ENCODE data around the gene WDR13. TPM values are rescaled to one million over a fixed set of nuclear protein-coding genes. Genes with fewer than 3 reads are reported as not detected.

Gene WDR13
- total RNA-seq, 1 donor from 2014 or later: 73.8 TPM

DNA sequence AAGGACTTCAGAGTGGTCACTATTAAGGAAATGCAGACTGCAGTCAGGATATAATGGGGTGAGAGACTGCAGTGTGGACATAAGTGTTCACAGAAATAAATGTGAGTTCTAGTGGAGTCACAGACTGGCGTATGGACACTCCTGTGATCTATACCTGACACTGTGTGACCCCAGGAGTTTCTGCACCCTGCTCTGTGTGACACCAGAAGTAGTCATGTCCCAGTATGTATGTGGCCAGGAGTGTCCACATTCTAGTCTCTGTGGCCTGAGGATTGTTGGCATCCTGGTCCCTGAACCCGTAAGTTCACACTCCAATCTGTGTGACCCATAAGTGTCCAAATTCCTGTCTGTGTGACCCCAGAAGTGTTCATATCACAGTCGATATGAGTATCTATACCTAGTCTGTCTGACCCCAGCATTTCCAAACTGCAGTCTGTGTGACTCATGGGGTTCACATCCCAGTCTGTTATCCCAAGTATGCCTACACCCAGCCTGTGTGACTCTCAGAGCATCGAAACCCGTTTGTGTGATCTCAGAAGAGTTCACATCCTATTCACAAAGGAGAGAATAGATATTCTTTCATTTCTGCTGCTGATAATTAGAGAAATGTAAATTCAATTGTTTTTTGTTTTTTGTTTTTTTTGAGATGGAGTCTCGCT lies 16.3 kb downstream of the WDR13 start:
- TF ChIP-seq, protein P1, sequence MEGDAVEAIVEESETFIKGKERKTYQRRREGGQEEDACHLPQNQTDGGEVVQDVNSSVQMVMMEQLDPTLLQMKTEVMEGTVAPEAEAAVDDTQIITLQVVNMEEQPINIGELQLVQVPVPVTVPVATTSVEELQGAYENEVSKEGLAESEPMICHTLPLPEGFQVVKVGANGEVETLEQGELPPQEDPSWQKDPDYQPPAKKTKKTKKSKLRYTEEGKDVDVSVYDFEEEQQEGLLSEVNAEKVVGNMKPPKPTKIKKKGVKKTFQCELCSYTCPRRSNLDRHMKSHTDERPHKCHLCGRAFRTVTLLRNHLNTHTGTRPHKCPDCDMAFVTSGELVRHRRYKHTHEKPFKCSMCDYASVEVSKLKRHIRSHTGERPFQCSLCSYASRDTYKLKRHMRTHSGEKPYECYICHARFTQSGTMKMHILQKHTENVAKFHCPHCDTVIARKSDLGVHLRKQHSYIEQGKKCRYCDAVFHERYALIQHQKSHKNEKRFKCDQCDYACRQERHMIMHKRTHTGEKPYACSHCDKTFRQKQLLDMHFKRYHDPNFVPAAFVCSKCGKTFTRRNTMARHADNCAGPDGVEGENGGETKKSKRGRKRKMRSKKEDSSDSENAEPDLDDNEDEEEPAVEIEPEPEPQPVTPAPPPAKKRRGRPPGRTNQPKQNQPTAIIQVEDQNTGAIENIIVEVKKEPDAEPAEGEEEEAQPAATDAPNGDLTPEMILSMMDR (IDR thresholded peaks at IDR 0.05; ENCODE audit: unreplicated experiment): no peak
- no peaks in the 10 kb centered on the region for H3K9me3 Mint-ChIP-seq (ENCODE audit: unreplicated experiment)
- no peak overlapping the region for H3K4me3 Mint-ChIP-seq (ENCODE audit: unreplicated experiment)
- H3K4me1 Mint-ChIP-seq (ENCODE audit: unreplicated experiment): peaks cover 7% of the 10 kb centered on the region
- no peak overlapping the region for H3K27ac Mint-ChIP-seq (ENCODE audit: unreplicated experiment)
- DNase-seq (ENCODE audit: low spot score): no peak
- H3K27me3 Mint-ChIP-seq (ENCODE audit: unreplicated experiment): no peaks in the 10 kb centered on the region
- no peaks in the 10 kb centered on the region for H3K36me3 Mint-ChIP-seq (ENCODE audit: low read depth, unreplicated experiment)

DNA sequence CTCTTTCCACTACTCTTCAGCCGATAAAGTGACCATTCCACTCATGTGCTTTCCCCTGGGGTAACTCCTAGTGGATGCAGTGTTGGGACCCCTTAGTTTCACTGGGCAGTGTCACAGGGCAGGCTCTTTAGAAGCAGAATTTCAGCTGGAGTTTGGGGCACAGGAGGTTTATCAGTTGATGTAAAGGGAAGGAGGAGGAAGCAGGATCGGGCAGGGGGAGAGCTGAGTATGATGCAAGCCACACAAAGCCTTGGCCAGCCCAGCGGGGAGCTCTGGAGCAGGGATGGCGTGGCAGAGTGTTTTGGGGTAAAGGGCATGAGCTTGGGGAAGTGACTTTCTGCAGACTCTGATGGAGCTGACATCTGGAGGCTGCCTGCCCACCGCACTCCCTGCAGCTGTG lies 19.3 kb downstream of the WDR13 start:
- H3K36me3 Mint-ChIP-seq (ENCODE audit: low read depth, unreplicated experiment): no peaks in the 10 kb centered on the region
- H3K4me3 Mint-ChIP-seq (ENCODE audit: unreplicated experiment): no peak overlapping the region
- no peak for DNase-seq (ENCODE audit: low spot score)
- H3K27ac Mint-ChIP-seq (ENCODE audit: unreplicated experiment): no peak overlapping the region
- no peaks in the 10 kb centered on the region for H3K27me3 Mint-ChIP-seq (ENCODE audit: unreplicated experiment)
- TF ChIP-seq, protein P1 (IDR thresholded peaks at IDR 0.05; ENCODE audit: unreplicated experiment): no peak
- H3K4me1 Mint-ChIP-seq (ENCODE audit: unreplicated experiment): peaks cover 7% of the 10 kb centered on the region
- H3K9me3 Mint-ChIP-seq (ENCODE audit: unreplicated experiment): no peaks in the 10 kb centered on the region

DNA sequence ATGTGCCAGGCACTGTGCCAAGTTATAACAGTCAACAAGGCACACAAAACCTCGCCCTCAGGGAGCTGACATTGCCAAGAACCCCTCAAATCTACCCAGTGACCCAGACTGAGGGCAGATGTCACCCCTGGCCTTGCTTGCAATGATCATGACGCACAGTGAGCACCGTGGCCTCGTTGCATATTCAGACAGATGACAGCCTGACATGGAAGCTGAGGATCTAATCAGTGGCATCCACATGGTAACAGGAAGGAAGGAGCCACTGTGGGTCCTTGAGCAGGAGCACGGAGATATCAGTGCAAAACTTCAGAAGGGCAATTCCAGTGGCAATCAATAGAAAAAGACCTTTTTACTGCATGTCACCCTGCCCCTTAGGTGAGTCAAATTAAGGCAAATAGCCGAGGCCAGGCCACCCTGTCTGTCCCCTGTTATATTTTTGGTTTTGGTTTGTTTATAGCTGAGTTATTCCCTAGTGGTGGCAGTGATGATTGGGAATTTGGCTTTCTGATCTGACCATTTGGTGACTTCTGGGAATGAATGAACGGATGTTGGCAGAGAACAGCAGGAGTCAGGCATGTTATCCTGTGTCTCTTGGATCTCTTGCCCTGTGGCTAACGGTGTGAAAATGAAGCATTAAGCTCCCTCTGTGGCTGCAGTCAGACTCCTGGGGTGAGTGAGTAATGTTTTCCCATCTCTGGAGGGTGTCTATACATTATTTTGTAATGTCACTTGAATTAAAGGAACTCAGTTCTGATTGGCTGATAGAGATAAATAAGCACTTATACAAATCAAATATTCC lies 20.4 kb downstream of the WDR13 start:
- Mint-ChIP-seq H3K4me1 (ENCODE audit: unreplicated experiment) (peaks cover 7% of the 10 kb centered on the region), H3K36me3 (ENCODE audit: low read depth, unreplicated experiment) (no peaks in the 10 kb centered on the region), H3K4me3 (ENCODE audit: unreplicated experiment) (no peak overlapping the region), H3K9me3 (ENCODE audit: unreplicated experiment) (no peaks in the 10 kb centered on the region), H3K27ac (ENCODE audit: unreplicated experiment) (peak overlapping the region; percentile 81), H3K27me3 (ENCODE audit: unreplicated experiment) (no peaks in the 10 kb centered on the region)
- TF ChIP-seq, protein P1 (IDR thresholded peaks at IDR 0.05; ENCODE audit: unreplicated experiment): no peak
- DNase-seq (ENCODE audit: low spot score): no peak

DNA sequence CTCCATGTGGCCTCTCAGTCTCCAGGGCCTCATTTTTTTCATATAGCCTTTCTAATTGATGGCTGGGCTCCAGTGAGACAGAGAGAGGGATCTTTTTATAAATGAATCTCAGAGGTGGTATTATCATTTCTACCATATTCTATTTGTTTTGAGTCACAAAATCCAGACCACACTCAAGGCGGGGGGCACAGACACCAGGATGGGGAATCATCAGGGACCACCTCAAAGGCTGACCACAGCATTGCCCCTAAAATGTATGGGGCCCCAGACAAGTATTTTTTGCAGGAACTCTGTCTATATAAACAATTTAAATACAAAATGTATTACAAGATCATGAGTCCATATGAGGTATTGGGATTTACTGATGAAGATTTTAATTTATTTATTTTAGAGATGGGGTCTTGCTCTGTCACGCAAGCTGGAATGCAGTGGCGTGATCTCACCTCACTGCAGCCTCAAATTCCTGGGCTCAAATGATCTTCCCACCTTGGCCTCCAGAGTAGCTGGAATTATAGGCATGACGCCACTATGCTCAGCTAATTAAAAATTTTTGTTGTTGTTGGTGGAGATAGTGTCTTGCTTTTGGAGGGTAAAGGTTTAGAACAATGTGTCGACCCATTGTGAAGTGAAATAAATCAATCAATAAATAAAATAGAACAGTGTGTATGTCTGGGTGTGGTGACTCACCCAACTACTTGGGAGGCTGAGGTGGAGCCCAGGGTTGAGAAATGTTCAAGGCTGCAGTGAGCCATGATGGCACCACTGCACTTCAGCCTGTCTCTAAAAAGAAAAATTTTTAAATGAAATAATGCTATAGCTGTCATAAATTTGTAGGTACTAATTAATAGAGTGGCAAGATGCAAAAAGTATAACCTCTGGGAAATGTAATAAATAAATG lies 29.4 kb downstream of the WDR13 start:
- TF ChIP-seq, protein P1 (IDR thresholded peaks at IDR 0.05; ENCODE audit: unreplicated experiment): no peak
- no peak overlapping the region for H3K27ac Mint-ChIP-seq (ENCODE audit: unreplicated experiment)
- H3K4me1 Mint-ChIP-seq (ENCODE audit: unreplicated experiment): no peaks in the 10 kb centered on the region
- no peaks in the 10 kb centered on the region for H3K36me3 Mint-ChIP-seq (ENCODE audit: low read depth, unreplicated experiment)
- no peaks in the 10 kb centered on the region for H3K9me3 Mint-ChIP-seq (ENCODE audit: unreplicated experiment)
- no peaks in the 10 kb centered on the region for H3K27me3 Mint-ChIP-seq (ENCODE audit: unreplicated experiment)
- no peak overlapping the region for H3K4me3 Mint-ChIP-seq (ENCODE audit: unreplicated experiment)
- DNase-seq (ENCODE audit: low spot score): no peak
